CD4-positive, alpha-beta T cell (primary cell): Measurements from ENCODE around the gene ZNF440. TPM values are rescaled to one million over a fixed set of nuclear protein-coding genes. Genes with fewer than 3 reads are reported as not detected.
"Not testable (repeated sequence)": the region's sequence is repeated elsewhere in the genome, so short reads cannot be mapped to it uniquely, and the experiment has no call there.

Experiments
- ATAC-seq: fragments of 200-7000 bp; cut with Tn5 transposase; one replicate; pipeline ENCODE4 v1.10.0; 2022; ENCODE audit warnings: mild to moderate bottlenecking; ENCODE audit not compliant: poor library complexity
- CTCF ChIA-PET: fragments of 350-600 bp; sonication (Branson Sonifier 250); formaldehyde crosslinking; loops from one replicate; lab custom pipeline; 2021; ENCODE audit warnings: antibody characterized with exemption, inconsistent platforms; lab: Charles Lee
- POLR2A ChIA-PET: fragments of 350-600 bp; sonication (Branson Sonifier 250); formaldehyde crosslinking; loops from one replicate; lab custom pipeline; 2021; ENCODE audit warnings: antibody characterized with exemption, inconsistent platforms; lab: Charles Lee
- DNase-seq, 14 experiments: peaks; one replicate each; pipeline ENCODE4 v3.0.0-alpha.2; 2013 to 2020; ENCODE audit warnings: mixed read lengths in 2 of 14
- H3K27ac ChIP-seq, 2 donors: one replicate each; pipeline versions ENCODE4 v1.5.1 to v1.7.0; 2013; ENCODE audit warnings: low read length in 2 of 2, low read depth in 1 of 2, mild to moderate bottlenecking in 1 of 2
- H3K27me3 ChIP-seq, 2 experiments: 1 replicate in 1 of 2; 2 replicates in 1 of 2; pipeline versions ENCODE4 v1.6.1 to v1.7.0; 2013; ENCODE audit warnings: low read length in 2 of 2, control low read depth in 1 of 2, mild to moderate bottlenecking in 1 of 2, moderate library complexity in 1 of 2; ENCODE audit not compliant: insufficient read depth in 2 of 2, control insufficient read depth in 1 of 2
- H3K36me3 ChIP-seq: one replicate; pipeline ENCODE4 v1.6.1; 2013; ENCODE audit warnings: low read length, control low read depth; ENCODE audit not compliant: insufficient read depth
- H3K4me1 ChIP-seq: one replicate; pipeline ENCODE4 v1.6.1; 2013; ENCODE audit warnings: low read length, control low read depth; ENCODE audit not compliant: insufficient read depth
- H3K4me3 ChIP-seq: one replicate; pipeline ENCODE4 v1.5.1; 2013; ENCODE audit warnings: mild to moderate bottlenecking, low read length, moderate library complexity
- H3K9me3 ChIP-seq, 2 experiments: 1 replicate in 1 of 2; 2 replicates in 1 of 2; pipeline versions ENCODE4 v1.6.1 to v1.7.0; 2013; ENCODE audit warnings: low read length in 2 of 2, mild to moderate bottlenecking in 2 of 2, control low read depth in 1 of 2, moderate library complexity in 1 of 2; ENCODE audit not compliant: control insufficient read depth in 1 of 2, insufficient read depth in 1 of 2
- H3K27ac Mint-ChIP-seq: one replicate; pipeline ENCODE4 v1.8.0; 2020; ENCODE audit warnings: mixed read lengths
- H3K27me3 Mint-ChIP-seq: one replicate; pipeline ENCODE4 v1.8.0; 2021; ENCODE audit warnings: mixed read lengths
- H3K36me3 Mint-ChIP-seq: one replicate; pipeline ENCODE4 v1.8.0; 2021; ENCODE audit warnings: low read depth, mixed read lengths
- H3K4me1 Mint-ChIP-seq: one replicate; pipeline ENCODE4 v1.8.0; 2021; ENCODE audit warnings: low read depth, mixed read lengths
- H3K4me3 Mint-ChIP-seq: one replicate; pipeline ENCODE4 v1.8.0; 2020; ENCODE audit warnings: mild to moderate bottlenecking, mixed read lengths
- H3K9me3 Mint-ChIP-seq: one replicate; pipeline ENCODE4 v1.8.0; 2020; ENCODE audit warnings: mixed read lengths
- CTCF ChIP-seq: fragments of 200-600 bp; IDR thresholded peaks from one replicate; pipeline ENCODE4 v1.8.0; 2022; ENCODE audit warnings: antibody characterized with exemption, mild to moderate bottlenecking
- intact Hi-C, 2 experiments: fragments of 100-400 bp; cut with DNase I in 1 of 2; cut with micrococcal nuclease in 1 of 2; formaldehyde crosslinking; loops; one replicate each; pipeline versions ENCODE4 v1.15.1 to v1.9.0; 2023 to 2025; cut with DNase I, micrococcal nuclease
- total RNA-seq, 174 experiments: library from RNA in 2 of 174; stranded (reverse) in 2 of 174; gene quantifications; one replicate each; pipeline ENCODE4 v1.2.3 and lab custom pipeline; 2021 to 2026

The ZNF440 gene
- total RNA-seq, 2 experiments from 2014 or later: 5.8 to 6.8 TPM

- Histone ChIP-seq H3K4me3 (peak overlapping the region; percentile 70), H3K27ac (peak overlapping the region; percentile 13 to 23), H3K27me3 (no peaks in the 10 kb centered on the region), H3K9me3 (peaks cover 15 to 26% of the 10 kb centered on the region in 2 experiments), H3K4me1 (peaks cover 23% of the 10 kb centered on the region), H3K36me3 (no peaks in the 10 kb centered on the region)
- Mint-ChIP-seq H3K4me1 (peaks cover 23% of the 10 kb centered on the region), H3K9me3 (peaks cover 19% of the 10 kb centered on the region), H3K27ac (peak overlapping the region; percentile 88), H3K4me3 (peak overlapping the region; percentile 98), H3K36me3 (peaks cover 59% of the 10 kb centered on the region), H3K27me3 (peaks cover 8% of the 10 kb centered on the region)
- DNase-seq (peak in 10 of 14 experiments; percentile 0 to 34 (median 18)), ATAC-seq (no peak)
- ChIA-PET POLR2A (interaction anchor here (1.2 to 1.6 kb wide), 3 partner anchors 29 to 80 kb away, joined by 3 to 9 read pairs (median 6); partner anchors contain the start of gene ZNF823), CTCF (no interaction called here)
- no peak for TF ChIP-seq CTCF
- intact Hi-C loops: loop anchor here in 1 of 2 experiments (1.0 kb wide), 1 partner anchor 28 kb away; no protein-coding TSS in a partner anchor
These were observed 46.4 kb upstream of the ZNF440 start for GRCh38 chr19:11767633-11768133.

GRCh38 chr19:11769995-11770394 lies 44.1 kb upstream of the ZNF440 start:
- POLR2A ChIA-PET: no interaction called here
- intact Hi-C loops: no loop called here
- Histone ChIP-seq H3K27me3 (no peaks in the 10 kb centered on the region), H3K4me3 (no peak overlapping the region), H3K27ac (no peak overlapping the region), H3K36me3 (no peaks in the 10 kb centered on the region), H3K9me3 (peaks cover 30 to 37% of the 10 kb centered on the region in 2 experiments), H3K4me1 (peaks cover 23% of the 10 kb centered on the region)
- Mint-ChIP-seq H3K9me3 (peaks cover 26% of the 10 kb centered on the region), H3K4me1 (peaks cover 23% of the 10 kb centered on the region), H3K27me3 (no peaks in the 10 kb centered on the region), H3K27ac (no peak overlapping the region), H3K36me3 (peaks cover 83% of the 10 kb centered on the region), H3K4me3 (no peak overlapping the region)
- TF ChIP-seq CTCF: no peak
- DNase-seq (no peak), ATAC-seq (no peak)
- CTCF ChIA-PET: no interaction called here

- peaks cover 22% of the 10 kb centered on the region for H3K4me1 Mint-ChIP-seq
- POLR2A ChIA-PET, H3K27ac ChIP-seq, H3K27ac Mint-ChIP-seq, H3K36me3 ChIP-seq, CTCF ChIA-PET, H3K27me3 ChIP-seq, intact Hi-C loops, H3K4me3 Mint-ChIP-seq, H3K4me3 ChIP-seq, H3K27me3 Mint-ChIP-seq, ATAC-seq: not testable (repeated sequence)
- peaks cover 40 to 51% of the 10 kb centered on the region in 2 experiments for H3K9me3 ChIP-seq
- peaks cover 93% of the 10 kb centered on the region for H3K36me3 Mint-ChIP-seq
- DNase-seq: peak in 1 of 14 experiments; percentile 9
- H3K9me3 Mint-ChIP-seq: peaks cover 26% of the 10 kb centered on the region
- peaks cover 18% of the 10 kb centered on the region for H3K4me1 ChIP-seq
These were observed 42.6 kb upstream of the ZNF440 start for GRCh38 chr19:11771520-11771919.

GRCh38 chr19:11776669-11777068 lies 37.4 kb upstream of the ZNF440 start:
- H3K4me3 Mint-ChIP-seq, H3K4me3 ChIP-seq, ATAC-seq, H3K27ac Mint-ChIP-seq, CTCF ChIA-PET, DNase-seq, intact Hi-C loops, H3K4me1 Mint-ChIP-seq, H3K4me1 ChIP-seq, POLR2A ChIA-PET, H3K27me3 ChIP-seq, H3K27me3 Mint-ChIP-seq, H3K27ac ChIP-seq: not testable (repeated sequence)
- H3K9me3 Mint-ChIP-seq: peaks cover 25% of the 10 kb centered on the region
- H3K36me3 ChIP-seq: peaks cover 45% of the 10 kb centered on the region
- peaks cover 97% of the 10 kb centered on the region for H3K36me3 Mint-ChIP-seq
- H3K9me3 ChIP-seq: peaks cover 43 to 93% of the 10 kb centered on the region in 2 experiments
